ENCODE measurements around the gene TIMM10. TPM values are rescaled to one million over a fixed set of nuclear protein-coding genes. Genes with fewer than 3 reads are reported as not detected.
A peak's percentile ranks its signal among the peaks of the same experiment; 100 is the strongest.
"Not testable (repeated sequence)": the region's sequence is repeated elsewhere in the genome, so short reads cannot be mapped to it uniquely, and the experiment has no call there.

TIMM10 gene
- total RNA-seq, 1 donor = 25.7 TPM

DNA sequence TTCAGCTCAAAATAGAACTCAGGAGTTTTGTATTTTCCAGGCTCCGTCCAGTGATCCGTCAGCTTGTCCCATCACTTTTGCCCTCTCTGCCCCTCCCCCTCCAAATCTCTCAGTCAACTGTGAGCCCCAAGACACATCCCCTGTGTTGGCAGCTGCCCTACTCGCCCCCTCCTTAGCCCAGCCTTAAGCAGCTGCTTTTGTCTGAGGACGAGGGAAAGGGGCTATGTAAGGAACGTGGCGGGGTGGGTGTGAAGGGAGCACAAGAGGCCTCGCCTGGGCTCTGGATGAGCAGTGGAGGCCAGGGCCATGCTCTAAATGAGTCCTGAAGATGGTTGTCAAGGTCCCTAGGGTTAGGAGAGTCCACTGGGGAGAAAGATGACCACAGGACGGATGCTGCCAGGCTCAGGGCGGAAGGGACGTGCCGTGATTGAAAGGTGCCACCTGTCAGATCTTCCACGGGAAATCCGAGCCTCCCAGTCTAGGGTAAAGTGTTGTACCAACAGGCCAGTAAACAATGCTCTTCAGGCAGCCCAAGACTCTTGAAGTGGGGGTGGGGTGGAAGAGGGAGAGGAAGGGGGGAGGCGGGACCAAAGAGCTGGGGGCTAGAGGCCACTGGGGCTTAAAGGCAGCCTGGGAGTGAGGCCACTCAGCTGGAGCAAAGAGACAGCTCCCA, 6.5 kb upstream of the TIMM10 start, which contains the start of gene SMTNL1:
Gene SMTNL1, plus strand, starts transcription at position 649 of the 673 bp plus-strand sequence. CDS start 5,048 bp downstream, outside the sequence.
- Histone ChIP-seq H3K79me2 (ENCODE audit: insufficient read depth, low read length) (no peaks in the 10 kb centered on the region), H3K36me3 (ENCODE audit: insufficient read depth, low read length) (no peaks in the 10 kb centered on the region), H2AFZ (ENCODE audit: low read length) (no peak within 1 kb of the TSS), H3K27me3 (ENCODE audit: insufficient read depth, low read length) (peaks cover 7% of the 10 kb centered on the region), H4K20me1 (ENCODE audit: insufficient read depth, low read length) (no peaks in the 10 kb centered on the region), H3K4me2 (ENCODE audit: insufficient read depth, low read length) (no peak within 1 kb of the TSS), H3K4me1 (ENCODE audit: insufficient read depth, low read length) (no peaks in the 10 kb centered on the region), H3K9me3 (ENCODE audit: low read depth, low read length) (no peaks in the 10 kb centered on the region), H3K27ac (ENCODE audit: low read depth, low read length) (no peak within 1 kb of the TSS), H3K4me3 (ENCODE audit: insufficient read depth, low read length) (no peak within 1 kb of the TSS)
- TF ChIP-seq, protein P1, sequence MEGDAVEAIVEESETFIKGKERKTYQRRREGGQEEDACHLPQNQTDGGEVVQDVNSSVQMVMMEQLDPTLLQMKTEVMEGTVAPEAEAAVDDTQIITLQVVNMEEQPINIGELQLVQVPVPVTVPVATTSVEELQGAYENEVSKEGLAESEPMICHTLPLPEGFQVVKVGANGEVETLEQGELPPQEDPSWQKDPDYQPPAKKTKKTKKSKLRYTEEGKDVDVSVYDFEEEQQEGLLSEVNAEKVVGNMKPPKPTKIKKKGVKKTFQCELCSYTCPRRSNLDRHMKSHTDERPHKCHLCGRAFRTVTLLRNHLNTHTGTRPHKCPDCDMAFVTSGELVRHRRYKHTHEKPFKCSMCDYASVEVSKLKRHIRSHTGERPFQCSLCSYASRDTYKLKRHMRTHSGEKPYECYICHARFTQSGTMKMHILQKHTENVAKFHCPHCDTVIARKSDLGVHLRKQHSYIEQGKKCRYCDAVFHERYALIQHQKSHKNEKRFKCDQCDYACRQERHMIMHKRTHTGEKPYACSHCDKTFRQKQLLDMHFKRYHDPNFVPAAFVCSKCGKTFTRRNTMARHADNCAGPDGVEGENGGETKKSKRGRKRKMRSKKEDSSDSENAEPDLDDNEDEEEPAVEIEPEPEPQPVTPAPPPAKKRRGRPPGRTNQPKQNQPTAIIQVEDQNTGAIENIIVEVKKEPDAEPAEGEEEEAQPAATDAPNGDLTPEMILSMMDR (IDR thresholded peaks at IDR 0.05; ENCODE audit: extremely low read depth, low read depth, low read length) = no peak
- no peak for DNase-seq (ENCODE audit: insufficient read length, low spot score, missing footprints)

DNA sequence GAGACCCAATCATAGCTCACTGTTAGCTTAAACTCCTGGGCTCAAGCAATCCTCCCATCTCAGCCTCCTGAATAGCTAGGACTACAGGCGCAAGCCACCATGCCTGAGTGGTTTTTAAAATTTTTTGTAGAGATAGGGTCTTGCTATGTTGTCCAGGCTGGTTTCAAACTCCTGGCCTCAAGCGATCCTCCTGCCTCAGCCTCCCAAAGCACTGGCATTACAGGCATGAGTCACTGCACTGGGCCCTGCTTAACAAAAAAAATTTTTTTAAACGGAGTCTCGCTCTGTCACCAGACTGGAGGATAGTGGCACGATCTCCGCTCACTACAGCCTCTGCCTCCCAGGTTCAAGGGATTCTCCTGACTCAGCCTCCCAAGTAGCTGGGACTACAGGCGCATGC, 3.9 kb upstream of the TIMM10 start:
- H3K4me2 ChIP-seq (ENCODE audit: insufficient read depth, low read length); H3K27ac ChIP-seq (ENCODE audit: low read depth, low read length); H3K9me3 ChIP-seq (ENCODE audit: low read depth, low read length); H3K4me1 ChIP-seq (ENCODE audit: insufficient read depth, low read length); H3K4me3 ChIP-seq (ENCODE audit: insufficient read depth, low read length); H2AFZ ChIP-seq (ENCODE audit: low read length); H3K36me3 ChIP-seq (ENCODE audit: insufficient read depth, low read length); DNase-seq (ENCODE audit: insufficient read length, low spot score, missing footprints); H4K20me1 ChIP-seq (ENCODE audit: insufficient read depth, low read length); H3K27me3 ChIP-seq (ENCODE audit: insufficient read depth, low read length): not testable (repeated sequence)
- H3K79me2 ChIP-seq (ENCODE audit: insufficient read depth, low read length) = peaks cover 11% of the 10 kb centered on the region

DNA sequence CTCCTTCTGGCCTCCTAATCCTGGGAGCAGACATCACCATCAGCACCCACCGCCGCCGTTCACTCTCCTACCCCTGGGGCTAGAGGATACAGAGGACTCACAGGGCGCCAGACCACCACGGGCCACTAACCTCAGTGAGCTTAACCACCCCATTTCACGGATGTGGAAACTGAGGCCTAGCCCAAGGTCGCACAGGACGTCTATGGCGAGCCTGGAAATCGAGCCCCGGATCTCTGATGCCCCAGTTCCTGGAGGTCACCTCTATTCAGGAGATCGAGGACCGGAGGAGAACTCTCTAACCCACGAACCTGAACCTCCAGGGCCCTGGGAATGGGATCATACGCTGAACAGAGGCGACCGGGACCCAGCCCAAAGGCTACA, 349 bp downstream of the TIMM10 start:
- H4K20me1 ChIP-seq (ENCODE audit: insufficient read depth, low read length) = peaks cover 4% of the 10 kb centered on the region
- H3K4me1 ChIP-seq (ENCODE audit: insufficient read depth, low read length) = peaks cover 10% of the 10 kb centered on the region
- TF ChIP-seq, protein P1 (IDR thresholded peaks at IDR 0.05; ENCODE audit: extremely low read depth, low read depth, low read length) = no peak
- peak overlapping the region; percentile 95 for H3K4me3 ChIP-seq (ENCODE audit: insufficient read depth, low read length)
- H3K79me2 ChIP-seq (ENCODE audit: insufficient read depth, low read length) = peaks cover 20% of the 10 kb centered on the region
- no peak for DNase-seq (ENCODE audit: insufficient read length, low spot score, missing footprints)
- H3K27me3 ChIP-seq (ENCODE audit: insufficient read depth, low read length) = no peaks in the 10 kb centered on the region
- H2AFZ ChIP-seq (ENCODE audit: low read length) = peak overlapping the region; percentile 98
- H3K4me2 ChIP-seq (ENCODE audit: insufficient read depth, low read length) = peak overlapping the region; percentile 98
- H3K9me3 ChIP-seq (ENCODE audit: low read depth, low read length) = no peaks in the 10 kb centered on the region
- H3K27ac ChIP-seq (ENCODE audit: low read depth, low read length) = peak overlapping the region; percentile 81
- H3K36me3 ChIP-seq (ENCODE audit: insufficient read depth, low read length) = peaks cover 7% of the 10 kb centered on the region

DNA sequence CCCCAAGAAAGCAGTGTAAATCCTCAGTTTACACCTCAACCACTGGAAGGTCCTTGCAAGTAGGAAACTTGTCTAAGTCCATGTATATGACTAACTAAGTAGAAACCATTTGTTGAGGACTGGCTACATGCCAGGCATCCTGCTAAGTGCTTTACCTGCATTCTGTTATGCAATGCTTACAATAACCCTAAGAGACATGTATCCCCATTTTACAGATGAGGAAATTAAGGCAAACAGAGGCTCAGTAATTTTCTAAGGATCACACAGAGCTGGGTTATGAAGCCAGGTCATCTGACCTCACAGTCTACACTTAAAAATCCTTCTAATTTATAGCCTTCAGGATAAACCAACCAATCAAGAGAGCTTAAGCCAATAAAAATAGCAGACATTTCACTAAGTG, 1.5 kb downstream of the TIMM10 start:
- no peaks in the 10 kb centered on the region for H3K9me3 ChIP-seq (ENCODE audit: low read depth, low read length)
- no peak overlapping the region for H2AFZ ChIP-seq (ENCODE audit: low read length)
- peaks cover 4% of the 10 kb centered on the region for H4K20me1 ChIP-seq (ENCODE audit: insufficient read depth, low read length)
- DNase-seq (ENCODE audit: insufficient read length, low spot score, missing footprints) = no peak
- H3K79me2 ChIP-seq (ENCODE audit: insufficient read depth, low read length) = peaks cover 20% of the 10 kb centered on the region
- H3K4me1 ChIP-seq (ENCODE audit: insufficient read depth, low read length) = peaks cover 10% of the 10 kb centered on the region
- no peak overlapping the region for H3K4me2 ChIP-seq (ENCODE audit: insufficient read depth, low read length)
- TF ChIP-seq, protein P1 (IDR thresholded peaks at IDR 0.05; ENCODE audit: extremely low read depth, low read depth, low read length) = no peak
- no peaks in the 10 kb centered on the region for H3K27me3 ChIP-seq (ENCODE audit: insufficient read depth, low read length)
- peaks cover 7% of the 10 kb centered on the region for H3K36me3 ChIP-seq (ENCODE audit: insufficient read depth, low read length)
- no peak overlapping the region for H3K4me3 ChIP-seq (ENCODE audit: insufficient read depth, low read length)
- H3K27ac ChIP-seq (ENCODE audit: low read depth, low read length) = no peak overlapping the region

Data from osteoblast (primary cell).